Measurements from ENCODE around the gene CAPN9. TPM values are rescaled to one million over a fixed set of nuclear protein-coding genes. Genes with fewer than 3 reads are reported as not detected.
"Not testable (repeated sequence)": the region's sequence is repeated elsewhere in the genome, so short reads cannot be mapped to it uniquely, and the experiment has no call there.

The CAPN9 gene
- total RNA-seq, 2 experiments from 2014 or later: not detected

DNA sequence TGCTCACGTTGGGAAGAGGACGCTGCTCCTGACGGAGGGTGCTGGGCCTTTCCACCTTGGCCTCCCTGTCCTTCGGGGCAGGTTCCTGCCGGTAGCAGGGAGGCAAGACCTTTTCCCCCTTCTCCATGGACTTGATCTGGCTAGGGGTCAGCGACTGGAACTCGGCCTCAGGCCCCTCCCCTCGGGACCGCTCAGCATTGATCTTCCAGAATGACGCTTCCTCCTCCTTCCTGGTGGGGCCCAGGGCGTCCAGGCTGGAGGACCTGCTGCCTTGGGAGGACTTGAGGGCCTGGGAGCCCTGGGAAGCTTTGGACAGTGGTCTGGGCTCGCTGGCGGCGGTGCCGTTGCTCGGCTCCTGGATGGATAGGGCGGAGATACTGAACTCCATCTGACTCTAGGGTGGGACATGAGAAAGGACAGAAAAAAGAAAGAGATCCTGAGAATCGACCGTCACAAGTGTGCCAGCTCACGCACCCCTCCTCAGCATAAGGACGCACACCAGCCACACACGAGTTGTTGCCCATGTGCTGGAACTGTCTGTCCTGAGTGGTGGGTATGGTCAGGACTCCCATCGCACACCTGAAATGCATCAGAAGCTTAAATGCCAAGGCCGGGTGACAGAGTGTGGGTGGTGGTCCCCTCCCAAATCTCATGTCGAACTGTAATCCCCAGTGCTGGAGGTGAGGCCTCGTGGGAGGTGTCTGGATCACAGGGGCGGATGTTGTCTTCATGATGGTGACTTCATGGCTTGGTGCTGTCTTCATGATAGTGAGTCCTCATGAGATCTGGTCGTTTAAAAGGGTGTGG lies 96.5 kb downstream of the CAPN9 start:
- POLR2A ChIA-PET: no interaction called here
- no peaks in the 10 kb centered on the region for H3K9me3 Mint-ChIP-seq
- intact Hi-C loops (cut with micrococcal nuclease): no loop called here

DNA sequence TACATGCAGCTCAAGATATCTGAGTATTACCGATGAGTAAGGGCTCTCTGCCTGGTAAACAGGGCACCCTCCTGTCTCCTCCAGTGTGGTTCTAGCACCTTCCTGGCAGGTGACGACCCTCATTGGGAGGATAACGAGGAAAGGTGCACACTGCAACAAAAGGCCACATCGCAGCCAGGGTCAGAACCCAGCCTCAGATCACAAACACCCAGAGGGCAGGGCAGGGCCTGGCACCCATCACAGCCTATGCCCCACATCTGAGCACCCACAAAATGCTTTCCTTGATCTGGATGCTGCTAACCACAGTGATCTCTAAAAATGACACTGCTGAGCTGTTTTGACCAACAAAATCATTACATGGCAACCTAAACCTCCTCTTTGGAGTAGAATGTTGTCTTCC lies 97.4 kb downstream of the CAPN9 start:
- H3K36me3 Mint-ChIP-seq (ENCODE audit: low read depth): no peaks in the 10 kb centered on the region
- intact Hi-C loops (cut with micrococcal nuclease): no loop called here
- no peak for TF ChIP-seq CTCF (IDR thresholded peaks at IDR 0.05)

More for the DNA sequence above, 96.5 kb downstream of the CAPN9 start:
- ATAC-seq: no peak
- TF ChIP-seq CTCF (IDR thresholded peaks at IDR 0.05): no peak
- no peaks in the 10 kb centered on the region for H3K27me3 Mint-ChIP-seq
- no peak overlapping the region for H3K4me3 Mint-ChIP-seq
- CTCF ChIA-PET: no interaction called here
- DNase-seq: no peak
- H3K27ac Mint-ChIP-seq: no peak overlapping the region
- H3K36me3 Mint-ChIP-seq (ENCODE audit: low read depth): no peaks in the 10 kb centered on the region
- no peaks in the 10 kb centered on the region for H3K4me1 Mint-ChIP-seq (ENCODE audit: low read depth)

DNA sequence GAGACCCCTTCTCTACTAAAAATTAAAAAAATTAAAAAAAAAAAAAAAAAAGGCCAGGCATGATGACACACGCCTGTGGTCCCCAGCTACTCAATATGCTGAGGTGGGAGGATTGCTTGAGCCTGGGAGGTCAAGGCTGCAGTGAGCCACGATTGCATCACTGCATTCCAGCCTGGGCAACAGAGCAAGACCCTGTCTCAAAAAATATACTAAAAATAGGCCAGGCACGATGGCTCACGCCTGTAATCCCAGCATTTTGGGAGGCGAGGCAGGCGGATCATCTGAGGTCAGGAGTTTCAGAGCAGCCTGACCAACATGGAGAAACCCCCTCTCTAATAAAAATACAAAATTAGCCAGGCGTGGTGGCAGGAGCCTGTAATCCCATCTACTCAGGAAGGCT lies 98.0 kb downstream of the CAPN9 start:
- H3K27ac Mint-ChIP-seq; CTCF ChIA-PET; intact Hi-C loops (cut with micrococcal nuclease); DNase-seq; H3K4me3 Mint-ChIP-seq; ATAC-seq; H3K36me3 Mint-ChIP-seq (ENCODE audit: low read depth); H3K9me3 Mint-ChIP-seq; H3K4me1 Mint-ChIP-seq (ENCODE audit: low read depth); POLR2A ChIA-PET; H3K27me3 Mint-ChIP-seq: not testable (repeated sequence)

More for the DNA sequence above, 97.4 kb downstream of the CAPN9 start:
- H3K27me3 Mint-ChIP-seq: no peaks in the 10 kb centered on the region
- no peak overlapping the region for H3K27ac Mint-ChIP-seq
- H3K4me1 Mint-ChIP-seq (ENCODE audit: low read depth): no peaks in the 10 kb centered on the region
- ATAC-seq: no peak
- ChIA-PET POLR2A (no interaction called here), CTCF (no interaction called here)
- H3K9me3 Mint-ChIP-seq: no peaks in the 10 kb centered on the region
- H3K4me3 Mint-ChIP-seq: no peak overlapping the region
- DNase-seq: no peak

- H3K36me3 Mint-ChIP-seq (ENCODE audit: low read depth): peaks cover 10% of the 10 kb centered on the region
- ATAC-seq: no peak
- CTCF ChIA-PET: no interaction called here
- no peaks in the 10 kb centered on the region for H3K4me1 Mint-ChIP-seq (ENCODE audit: low read depth)
- DNase-seq: no peak
- no peak for TF ChIP-seq CTCF (IDR thresholded peaks at IDR 0.05)
- intact Hi-C loops (cut with micrococcal nuclease): no loop called here
- POLR2A ChIA-PET: no interaction called here
- no peak overlapping the region for H3K4me3 Mint-ChIP-seq
- H3K9me3 Mint-ChIP-seq: no peaks in the 10 kb centered on the region
- H3K27me3 Mint-ChIP-seq: no peaks in the 10 kb centered on the region
- H3K27ac Mint-ChIP-seq: no peak overlapping the region
Measured at GRCh38 chr1:230848235-230848634, 101.0 kb downstream of the CAPN9 start.

DNA sequence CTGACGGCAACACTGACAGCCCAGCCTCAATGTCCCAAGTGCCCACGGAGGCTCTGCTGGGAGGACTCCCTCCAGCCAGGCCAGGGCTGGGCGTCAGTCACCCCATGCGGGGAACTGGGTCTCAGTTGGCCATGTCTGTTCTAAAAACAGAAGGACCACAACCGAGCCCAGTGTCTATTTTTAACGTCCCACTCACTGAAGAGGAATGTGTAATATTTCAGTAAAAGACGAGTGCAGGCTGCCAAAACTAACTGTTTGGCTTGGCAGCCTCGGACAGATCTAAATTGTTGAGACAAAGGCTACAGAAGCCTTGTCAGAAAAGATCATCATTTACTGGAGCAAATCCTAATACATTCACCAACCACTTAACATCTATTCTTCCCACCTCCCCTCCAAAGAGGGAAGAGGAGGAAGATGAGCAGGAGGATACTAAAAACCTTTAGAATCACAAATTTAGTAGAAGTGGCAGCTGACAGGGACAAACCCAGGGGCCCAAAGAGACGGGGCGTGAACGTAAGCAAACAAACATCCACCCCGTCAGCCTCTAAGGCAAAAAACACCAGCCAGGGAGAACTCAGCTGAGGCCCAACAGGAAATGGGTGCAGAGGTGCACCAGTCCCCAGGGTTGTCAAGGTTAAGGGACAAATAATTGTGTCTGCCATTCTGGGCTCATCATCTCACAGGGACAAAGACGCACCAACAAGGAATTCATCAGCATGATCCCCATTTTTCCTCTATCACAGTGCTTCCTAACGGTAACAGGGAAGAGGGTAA lies 102.5 kb downstream of the CAPN9 start:
- intact Hi-C loops (cut with micrococcal nuclease): no loop called here

More for the DNA sequence above, 102.5 kb downstream of the CAPN9 start:
- H3K4me1 Mint-ChIP-seq (ENCODE audit: low read depth): no peaks in the 10 kb centered on the region
- DNase-seq (no peak), ATAC-seq (no peak)
- no peaks in the 10 kb centered on the region for H3K9me3 Mint-ChIP-seq
- H3K27me3 Mint-ChIP-seq: no peaks in the 10 kb centered on the region
- H3K27ac Mint-ChIP-seq: no peak overlapping the region
- CTCF ChIA-PET: no interaction called here
- POLR2A ChIA-PET: interaction anchor here (0.6 kb wide), 1 partner anchor 170 kb away, joined by 4 read pairs; no protein-coding TSS in a partner anchor
- H3K36me3 Mint-ChIP-seq (ENCODE audit: low read depth): peaks cover 13% of the 10 kb centered on the region
- H3K4me3 Mint-ChIP-seq: no peak overlapping the region
- TF ChIP-seq CTCF (IDR thresholded peaks at IDR 0.05): no peak

All from activated CD8-positive, alpha-beta T cell treated with anti-CD3 and anti-CD28 coated beads for 36 hours (primary cell).